WTC11 (cell line): ENCODE data around the gene APOBEC4.

Experiments used
- ATF2 ChIP-seq: sonication (generic); formaldehyde crosslinking; IDR thresholded peaks from 2 replicates; pipeline ENCODE4 v1.8.1; 2022; ENCODE audit warnings: low read depth, missing genetic modification reagents, borderline replicate concordance
- CTCF ChIP-seq: fragments of 200-600 bp; IDR thresholded peaks from 2 replicates; pipeline ENCODE4 v1.8.0; 2022; ENCODE audit warnings: antibody characterized with exemption
- HMGXB4 ChIP-seq: sonication (generic); formaldehyde crosslinking; IDR thresholded peaks from 2 replicates; pipeline ENCODE4 v1.8.1; 2023; ENCODE audit warnings: mild to moderate bottlenecking, moderate library complexity, missing genetic modification reagents
- JUN ChIP-seq: sonication (generic); formaldehyde crosslinking; IDR thresholded peaks from 2 replicates; pipeline ENCODE4 v1.8.0; 2023; ENCODE audit warnings: mild to moderate bottlenecking, missing genetic modification reagents

- no peak for TF ChIP-seq HMGXB4 (CRISPR knock-in tag)
- no peak for TF ChIP-seq JUN
- no peak for TF ChIP-seq ATF2 (CRISPR knock-in tag)
- TF ChIP-seq CTCF: no peak
Measured at GRCh38 chr1:183674339-183674738, 21.2 kb upstream of the APOBEC4 start.
